GM12873 (cell line): ENCODE data around the gene ELK4.

Experiments
- CTCF ChIP-seq: IDR thresholded peaks from 2 replicates; pipeline ENCODE4 v1.5.1; 2012; ENCODE audit warnings: low read depth, mild to moderate bottlenecking, moderate library complexity, low read length, control low read depth; ENCODE audit not compliant: insufficient read depth; ENCODE audit errors: missing control alignments

ELK4 gene

GRCh38 chr1:205612104-205612503 is 19.7 kb downstream of the ELK4 start:
- TF ChIP-seq CTCF = no peak

- TF ChIP-seq CTCF = no peak
Observed at GRCh38 chr1:205610901-205611466, 20.8 kb downstream of the ELK4 start.

GRCh38 chr1:205610036-205610435 is 21.8 kb downstream of the ELK4 start:
- no peak for TF ChIP-seq CTCF

- TF ChIP-seq CTCF = no peak
Observed at GRCh38 chr1:205604825-205605505, 26.8 kb downstream of the ELK4 start.

GRCh38 chr1:205604059-205604458 is 27.8 kb downstream of the ELK4 start:
- TF ChIP-seq CTCF = no peak

- no peak for TF ChIP-seq CTCF
Observed at GRCh38 chr1:205601205-205601604, 30.6 kb downstream of the ELK4 start.

GRCh38 chr1:205600085-205600484 is 31.7 kb downstream of the ELK4 start:
- TF ChIP-seq CTCF = no peak
